ENCODE measurements around the gene MAPT. TPM values are rescaled to one million over a fixed set of nuclear protein-coding genes. Genes with fewer than 3 reads are reported as not detected.

The MAPT gene
- total RNA-seq, 4 donors from 2014 or later, result 1.7 to 2.3 (median 1.8) TPM

DNA sequence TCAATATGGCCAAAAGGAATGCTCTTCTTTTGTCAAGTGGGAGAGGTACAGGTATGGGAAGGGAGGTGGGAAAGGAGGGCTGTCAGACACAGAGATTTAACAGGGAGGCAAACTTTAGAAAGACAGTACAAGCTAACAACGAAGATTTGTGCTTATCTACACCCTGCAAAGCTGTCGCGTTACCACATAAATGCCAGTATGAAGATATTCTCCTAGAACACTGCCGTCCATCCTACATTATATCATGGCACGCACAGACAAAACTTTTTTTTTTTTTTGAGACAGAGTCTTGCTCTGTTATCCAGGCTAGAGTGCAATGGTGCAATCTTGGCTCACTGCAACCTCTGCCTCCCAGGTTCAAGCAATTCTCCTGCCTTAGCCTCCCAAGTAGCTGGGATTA is 155.3 kb downstream of the MAPT start:
- Histone ChIP-seq H3K27ac (no peak overlapping the region), H3K4me1 (peaks cover 0 to 28% (median 19%) of the 10 kb centered on the region in 4 donors), H3K4me3 (no peak overlapping the region), H3K36me3 (peaks cover 0 to 16% (median 9%) of the 10 kb centered on the region in 4 donors), H3K9me3 (no peaks in the 10 kb centered on the region), H3K27me3 (no peaks in the 10 kb centered on the region)
- in situ Hi-C loops (cut with MboI; ENCODE audit: low pct_ligation_motif_present in 1 of 4, low pct_unique_long_range_greater_than_20kb in 1 of 4, low sequenced_read_pairs in 3 of 4) (loop anchor here in 3 of 4 donors (5.0 to 25.0 kb wide), 3 partner anchors 135 to 163 kb away; no protein-coding TSS in a partner anchor), intact Hi-C loops (cut with DNase I; ENCODE audit: low total_unique reads) (loop anchor here (5.0 kb wide), 1 partner anchor 143 kb away; the partner anchor contains the start of gene KANSL1)
- no peak for TF ChIP-seq POLR2AphosphoS5 (IDR thresholded peaks at IDR 0.05)
- no peak for TF ChIP-seq POLR2A (IDR thresholded peaks at IDR 0.05)
- TF ChIP-seq EP300 (IDR thresholded peaks at IDR 0.05; ENCODE audit: low read depth), result no peak
- TF ChIP-seq, protein P1, sequence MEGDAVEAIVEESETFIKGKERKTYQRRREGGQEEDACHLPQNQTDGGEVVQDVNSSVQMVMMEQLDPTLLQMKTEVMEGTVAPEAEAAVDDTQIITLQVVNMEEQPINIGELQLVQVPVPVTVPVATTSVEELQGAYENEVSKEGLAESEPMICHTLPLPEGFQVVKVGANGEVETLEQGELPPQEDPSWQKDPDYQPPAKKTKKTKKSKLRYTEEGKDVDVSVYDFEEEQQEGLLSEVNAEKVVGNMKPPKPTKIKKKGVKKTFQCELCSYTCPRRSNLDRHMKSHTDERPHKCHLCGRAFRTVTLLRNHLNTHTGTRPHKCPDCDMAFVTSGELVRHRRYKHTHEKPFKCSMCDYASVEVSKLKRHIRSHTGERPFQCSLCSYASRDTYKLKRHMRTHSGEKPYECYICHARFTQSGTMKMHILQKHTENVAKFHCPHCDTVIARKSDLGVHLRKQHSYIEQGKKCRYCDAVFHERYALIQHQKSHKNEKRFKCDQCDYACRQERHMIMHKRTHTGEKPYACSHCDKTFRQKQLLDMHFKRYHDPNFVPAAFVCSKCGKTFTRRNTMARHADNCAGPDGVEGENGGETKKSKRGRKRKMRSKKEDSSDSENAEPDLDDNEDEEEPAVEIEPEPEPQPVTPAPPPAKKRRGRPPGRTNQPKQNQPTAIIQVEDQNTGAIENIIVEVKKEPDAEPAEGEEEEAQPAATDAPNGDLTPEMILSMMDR (IDR thresholded peaks at IDR 0.05), result no peak
- DNase-seq, result no peak
- 90 to 97% methylated on average over 5 of the region's 5 CpGs for WGBS, 2 donors (ENCODE audit: low coverage in 1 of 2)

DNA sequence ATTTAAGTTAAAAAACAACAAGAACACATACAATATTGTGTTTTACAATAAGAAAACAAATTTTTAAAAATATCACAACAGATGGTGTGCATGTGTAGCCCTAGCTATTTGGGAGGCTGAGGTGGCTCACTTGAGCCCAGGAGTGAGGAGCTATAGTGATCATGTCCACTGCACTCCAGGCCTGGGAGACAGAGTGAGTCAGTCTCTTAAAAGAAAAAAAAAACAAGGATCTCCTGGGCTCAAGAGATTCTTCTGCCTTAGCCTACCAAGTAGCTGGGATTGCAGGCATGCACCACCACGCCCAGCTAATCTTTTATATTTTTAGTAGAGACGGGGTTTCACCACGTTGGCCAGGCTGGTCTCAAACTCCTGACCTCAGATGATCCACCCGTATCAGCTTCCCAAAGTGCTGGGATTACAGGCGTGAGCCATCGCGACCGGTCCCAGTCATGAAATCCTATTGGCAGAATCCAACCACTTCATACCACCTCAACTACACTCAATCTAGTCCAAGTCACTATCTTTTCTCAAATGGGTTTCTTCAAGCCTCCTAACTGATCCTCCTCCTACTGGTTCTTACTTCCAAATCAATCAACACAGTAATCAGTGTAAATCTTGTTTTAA is 159.7 kb downstream of the MAPT start:
- Histone ChIP-seq H3K27me3 (no peaks in the 10 kb centered on the region), H3K36me3 (peaks cover 0 to 13% (median 6%) of the 10 kb centered on the region in 4 donors), H3K27ac (no peak overlapping the region), H3K4me1 (peaks cover 0 to 11% (median 7%) of the 10 kb centered on the region in 4 donors), H3K9me3 (no peaks in the 10 kb centered on the region), H3K4me3 (no peak overlapping the region)
- intact Hi-C loops (cut with DNase I; ENCODE audit: low total_unique reads) (no loop called here), in situ Hi-C loops (cut with MboI; ENCODE audit: low pct_ligation_motif_present in 1 of 4, low pct_unique_long_range_greater_than_20kb in 1 of 4, low sequenced_read_pairs in 3 of 4) (no loop called here)
- TF ChIP-seq POLR2A (IDR thresholded peaks at IDR 0.05) (no peak), POLR2AphosphoS5 (IDR thresholded peaks at IDR 0.05) (no peak), EP300 (IDR thresholded peaks at IDR 0.05; ENCODE audit: low read depth) (no peak)
- TF ChIP-seq, protein P1 (IDR thresholded peaks at IDR 0.05), result no peak
- WGBS, 2 donors (ENCODE audit: low coverage in 1 of 2), result 96% methylated on average over 8 of the region's 8 CpGs; no CpG with 5 or more reads in 1 of the 2 donors
- no peak for DNase-seq

DNA sequence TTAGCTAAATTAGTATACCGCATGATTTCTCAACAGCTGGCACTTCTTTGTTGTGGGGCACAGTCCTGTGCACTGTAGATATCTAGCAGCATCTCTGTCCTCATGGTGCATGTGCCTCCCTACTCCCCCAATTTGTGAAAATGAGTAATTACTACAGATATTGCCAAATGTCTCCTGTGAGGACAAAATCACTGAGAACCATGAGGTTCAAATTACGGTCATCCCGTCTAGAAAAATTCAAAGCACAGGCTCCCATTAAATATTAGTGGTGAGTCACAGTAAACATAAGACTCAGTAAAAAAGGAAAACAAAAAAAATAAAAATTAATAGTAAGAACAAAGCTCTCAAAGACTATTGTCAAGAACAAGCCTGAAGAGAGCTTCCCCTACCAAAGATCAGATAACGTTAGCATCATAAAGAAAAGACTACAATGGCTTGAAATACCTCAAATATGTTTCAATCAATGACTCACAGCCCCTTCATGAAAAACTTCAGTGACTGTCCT is 162.5 kb downstream of the MAPT start:
- peaks cover 0 to 5% (median 0%) of the 10 kb centered on the region in 4 donors for H3K36me3 ChIP-seq
- intact Hi-C loops (cut with DNase I; ENCODE audit: low total_unique reads), result no loop called here

DNA sequence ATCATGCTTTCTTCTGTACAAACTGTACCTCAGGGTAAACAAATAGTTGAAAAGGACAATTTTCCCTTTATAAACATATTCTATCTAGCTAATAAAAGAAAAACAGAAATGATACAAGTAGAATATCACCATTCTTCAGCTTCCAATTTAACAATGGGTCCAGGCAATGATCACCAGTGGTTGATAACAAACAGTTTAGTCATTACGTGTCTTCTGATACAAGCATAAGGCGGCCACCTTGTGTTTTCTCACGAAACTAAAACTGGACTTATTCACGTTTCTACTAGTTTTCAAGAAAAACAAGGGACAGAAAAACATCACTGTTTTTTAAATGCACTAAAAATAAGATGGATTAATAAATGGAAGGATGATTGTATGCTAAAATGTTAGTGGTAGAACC is 163.0 kb downstream of the MAPT start:
- TF ChIP-seq EP300 (IDR thresholded peaks at IDR 0.05; ENCODE audit: low read depth), result no peak
- TF ChIP-seq POLR2A (IDR thresholded peaks at IDR 0.05), result no peak
- TF ChIP-seq POLR2AphosphoS5 (IDR thresholded peaks at IDR 0.05), result no peak
- TF ChIP-seq, protein P1 (IDR thresholded peaks at IDR 0.05), result no peak
- Histone ChIP-seq H3K4me3 (no peak overlapping the region), H3K4me1 (peaks cover 0 to 4% (median 2%) of the 10 kb centered on the region in 4 donors), H3K27me3 (no peaks in the 10 kb centered on the region), H3K9me3 (no peaks in the 10 kb centered on the region), H3K27ac (no peak overlapping the region), H3K36me3 (peaks cover 0 to 5% (median 0%) of the 10 kb centered on the region in 4 donors)
- intact Hi-C loops (cut with DNase I; ENCODE audit: low total_unique reads) (no loop called here), in situ Hi-C loops (cut with MboI; ENCODE audit: low pct_ligation_motif_present in 1 of 4, low pct_unique_long_range_greater_than_20kb in 1 of 4, low sequenced_read_pairs in 3 of 4) (no loop called here)
- no peak for DNase-seq
- WGBS, 2 donors (ENCODE audit: low coverage in 1 of 2), result 89 to 91% methylated on average over 4 of the region's 4 CpGs

More for the DNA sequence above, 162.5 kb downstream of the MAPT start:
- in situ Hi-C loops (cut with MboI; ENCODE audit: low pct_ligation_motif_present in 1 of 4, low pct_unique_long_range_greater_than_20kb in 1 of 4, low sequenced_read_pairs in 3 of 4), result no loop called here
- Histone ChIP-seq H3K9me3 (no peaks in the 10 kb centered on the region), H3K27me3 (no peaks in the 10 kb centered on the region), H3K4me3 (no peak overlapping the region), H3K4me1 (peaks cover 0 to 9% (median 6%) of the 10 kb centered on the region in 4 donors), H3K27ac (no peak overlapping the region)
- TF ChIP-seq POLR2AphosphoS5 (IDR thresholded peaks at IDR 0.05) (no peak), POLR2A (IDR thresholded peaks at IDR 0.05) (no peak), EP300 (IDR thresholded peaks at IDR 0.05; ENCODE audit: low read depth) (no peak)
- TF ChIP-seq, protein P1 (IDR thresholded peaks at IDR 0.05), result no peak
- 69 to 72% methylated on average over 4 of the region's 4 CpGs for WGBS, 2 donors (ENCODE audit: low coverage in 1 of 2)
- no peak for DNase-seq
